Measurements from ENCODE around the gene NUDT13. TPM values are rescaled to one million over a fixed set of nuclear protein-coding genes. Genes with fewer than 3 reads are reported as not detected.

The NUDT13 gene
- total and polyA plus RNA-seq, 2 experiments from 2014 or later = 1.4 to 1.7 TPM

DNA sequence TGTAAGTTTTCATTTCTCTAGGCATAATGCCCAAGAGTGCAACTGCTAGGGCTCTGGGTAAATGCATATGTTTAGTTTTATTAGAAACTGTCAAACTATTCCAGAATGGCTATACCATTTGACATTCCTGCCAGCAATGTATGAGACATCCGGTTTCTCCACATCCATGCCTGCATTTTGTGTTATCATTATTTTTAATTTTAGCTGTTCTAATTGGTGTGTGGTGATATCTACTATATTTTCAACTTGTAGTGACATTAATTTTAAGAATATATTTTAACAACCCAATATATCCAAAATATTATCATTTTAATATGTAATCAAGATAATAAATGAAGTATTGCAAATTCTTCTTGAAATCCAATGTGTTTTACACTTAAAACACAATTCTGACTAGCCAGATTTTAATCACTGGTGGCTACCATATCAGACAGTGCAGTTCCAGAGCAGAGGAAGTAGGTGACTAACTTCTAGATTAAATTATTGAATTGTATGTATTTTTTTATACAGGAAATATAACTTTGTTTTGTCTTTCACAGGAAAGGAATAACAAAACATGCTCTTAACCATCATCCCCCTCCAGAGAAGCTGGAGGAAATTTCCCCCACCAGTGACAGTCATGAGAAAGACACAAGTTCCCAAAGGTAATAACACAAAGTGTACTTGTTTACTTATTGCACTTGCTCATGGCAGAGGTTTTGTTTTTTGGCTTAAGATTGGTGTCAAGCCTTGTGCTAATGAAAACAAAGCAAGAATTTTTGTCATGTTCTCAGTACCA, 64.1 kb downstream of the NUDT13 start:
- H3K27me3 ChIP-seq (replicated peaks; ENCODE audit: insufficient read depth) = no peaks in the 10 kb centered on the region
- 94 to 100% methylated on average over 1 of the region's 1 CpG for WGBS, 2 experiments (ENCODE audit: low coverage in 1 of 2, low lambda C conversion rate in 2 of 2, missing lambda C conversion rate in 2 of 2)
- DNase-seq = no peak
- 0 out of 2 replicates have a peak, but pooled peaks cover 11% of the 10 kb centered on the region for H3K36me3 ChIP-seq (ENCODE audit: low read depth)
- H3F3A ChIP-seq (ENCODE audit: insufficient read depth) = no peaks in the 10 kb centered on the region
- in situ Hi-C loops (cut with MboI) = no loop called here
- H3K79me2 ChIP-seq (ENCODE audit: insufficient read depth) = peaks cover 12% of the 10 kb centered on the region
- no peak for TF ChIP-seq EZH2phosphoT487 (IDR thresholded peaks at IDR 0.05; ENCODE audit: insufficient read depth, low read depth)
- TF ChIP-seq EZH2 (IDR thresholded peaks at IDR 0.05; ENCODE audit: insufficient read depth, poor library complexity, severe bottlenecking) = no peak
- H3K9me3 ChIP-seq (ENCODE audit: low read depth) = no peaks in the 10 kb centered on the region
- no peak overlapping the region for H3K9ac ChIP-seq
- H3K27ac ChIP-seq = no peak overlapping the region
- no peak overlapping the region for H3K4me3 ChIP-seq
- H3K4me1 ChIP-seq (ENCODE audit: insufficient read depth) = no peaks in the 10 kb centered on the region
- H3K9me2 ChIP-seq (ENCODE audit: insufficient read depth) = no peaks in the 10 kb centered on the region
- no peak overlapping the region for H3K4me2 ChIP-seq (ENCODE audit: unreplicated experiment)
- H4K20me1 ChIP-seq (ENCODE audit: insufficient read depth) = no peaks in the 10 kb centered on the region
- H2AFZ ChIP-seq = no peak overlapping the region

Small RNA genes lying within 50 kb of the gene (small RNA-seq; reads per million reads assigned to genes)
- gene RF00019 (ENCODE audit: low read depth, low replicate concordance) = not detected
- 0.37 reads per million for gene SNORA11F (ENCODE audit: low read depth, low replicate concordance)

Other genes starting within 250 kb of the NUDT13 start
- not detected in 2 replicates for gene OIT3, start 216.7 kb upstream of the NUDT13 start, total RNA-seq (2014; rRNA removed; shearing (Covaris generic))
- gene OIT3, start 216.7 kb upstream of the NUDT13 start, polyA plus RNA-seq (2016; fragmentation: Nextera tagmentation; extraction: Ambion mirVana) = not detected in 2 replicates
- not detected in 2 replicates for gene PLA2G12B, start 155.6 kb upstream of the NUDT13 start, total RNA-seq (2014; rRNA removed; shearing (Covaris generic))
- gene PLA2G12B, start 155.6 kb upstream of the NUDT13 start, polyA plus RNA-seq (2016; fragmentation: Nextera tagmentation; extraction: Ambion mirVana) = not detected in 2 replicates
- 387 and 419 TPM in 2 replicates for gene P4HA1, start 13.6 kb upstream of the NUDT13 start, total RNA-seq (2014; rRNA removed; shearing (Covaris generic))
- 360 and 363 TPM in 2 replicates for gene P4HA1, start 13.6 kb upstream of the NUDT13 start, polyA plus RNA-seq (2016; fragmentation: Nextera tagmentation; extraction: Ambion mirVana)
- gene ECD, start 57.6 kb downstream of the NUDT13 start, total RNA-seq (2014; rRNA removed; shearing (Covaris generic)) = 20.2 and 21.3 TPM in 2 replicates
- 36.0 and 37.3 TPM in 2 replicates for gene ECD, start 57.6 kb downstream of the NUDT13 start, polyA plus RNA-seq (2016; fragmentation: Nextera tagmentation; extraction: Ambion mirVana)
- gene FAM149B1, start 57.7 kb downstream of the NUDT13 start, total RNA-seq (2014; rRNA removed; shearing (Covaris generic)) = 23.3 and 26.7 TPM in 2 replicates
- 7.1 and 7.4 TPM in 2 replicates for gene FAM149B1, start 57.7 kb downstream of the NUDT13 start, polyA plus RNA-seq (2016; fragmentation: Nextera tagmentation; extraction: Ambion mirVana)
- 19.8 and 20.9 TPM in 2 replicates for gene DNAJC9, start 136.8 kb downstream of the NUDT13 start, total RNA-seq (2014; rRNA removed; shearing (Covaris generic))
- 20.7 and 21.1 TPM in 2 replicates for gene DNAJC9, start 136.8 kb downstream of the NUDT13 start, polyA plus RNA-seq (2016; fragmentation: Nextera tagmentation; extraction: Ambion mirVana)
- 57.2 and 57.8 TPM in 2 replicates for gene MRPS16, start 142.2 kb downstream of the NUDT13 start, total RNA-seq (2014; rRNA removed; shearing (Covaris generic))
- gene MRPS16, start 142.2 kb downstream of the NUDT13 start, polyA plus RNA-seq (2016; fragmentation: Nextera tagmentation; extraction: Ambion mirVana) = 109 and 110 TPM in 2 replicates
- gene CFAP70, start 248.4 kb downstream of the NUDT13 start, total RNA-seq (2014; rRNA removed; shearing (Covaris generic)) = 0.38 and 0.43 TPM in 2 replicates
- 0.61 and 0.65 TPM in 2 replicates for gene CFAP70, start 248.4 kb downstream of the NUDT13 start, polyA plus RNA-seq (2016; fragmentation: Nextera tagmentation; extraction: Ambion mirVana)

Data from GM23248 (cell line).